H1 (cell line): ENCODE data around the gene OR1K1. TPM values are rescaled to one million over a fixed set of nuclear protein-coding genes. Genes with fewer than 3 reads are reported as not detected.

Source experiments
- CTCF ChIA-PET: fragments of 300-600 bp; sonication (Branson Sonifier 250); formaldehyde crosslinking; loops from one replicate; lab custom pipeline; 2021; ENCODE audit not compliant: partially characterized antibody; lab: Charles Lee
- POLR2A ChIA-PET: fragments of 300-600 bp; sonication (Branson Sonifier 250); formaldehyde crosslinking; loops from one replicate; lab custom pipeline; 2021; ENCODE audit warnings: inconsistent platforms; ENCODE audit not compliant: partially characterized antibody; lab: Charles Lee
- DNase-seq, 2 experiments: peaks; one replicate each; pipeline versions ENCODE4 v3.0.0 to v3.0.0-alpha.2; 2010 to 2022; ENCODE audit warnings: low spot score in 2 of 2, low read depth in 1 of 2, mixed read lengths in 1 of 2
- FAIRE-seq: peaks from 2 replicates; lab custom pipeline; 2011; peaks lifted over from hg19 to GRCh38; lab: Jason Lieb, UNC
- H2AFZ ChIP-seq: 2 replicates; pipeline ENCODE4 v1.8.1; 2012; ENCODE audit warnings: low read length, inconsistent platforms
- H2AK5ac ChIP-seq: 2 replicates; pipeline ENCODE4 v1.6.1; 2013; ENCODE audit warnings: low read depth, low read length
- H2BK120ac ChIP-seq: replicated peaks from 2 replicates; pipeline ENCODE3; 2013; ENCODE audit warnings: low read depth, low read length, inconsistent platforms
- H2BK12ac ChIP-seq: 2 replicates; pipeline ENCODE4 v1.6.1; 2013; ENCODE audit warnings: low read depth, low read length
- H2BK15ac ChIP-seq: 2 replicates; pipeline ENCODE4 v1.6.1; 2013; ENCODE audit warnings: low read length
- H2BK20ac ChIP-seq: 2 replicates; pipeline ENCODE4 v1.6.1; 2013; ENCODE audit warnings: low read length
- H2BK5ac ChIP-seq: 2 replicates; pipeline ENCODE4 v1.6.1; 2013; ENCODE audit warnings: low read depth, low read length
- H3K14ac ChIP-seq: 2 replicates; pipeline ENCODE4 v1.6.1; 2013; ENCODE audit warnings: inconsistent platforms; ENCODE audit not compliant: insufficient read length
- H3K18ac ChIP-seq: 2 replicates; pipeline ENCODE4 v1.6.1; 2013; ENCODE audit warnings: low read length; ENCODE audit errors: extremely low read depth
- H3K23ac ChIP-seq: 2 replicates; pipeline ENCODE4 v1.6.1; 2013; ENCODE audit warnings: inconsistent platforms; ENCODE audit not compliant: insufficient read length
- H3K23me2 ChIP-seq: 2 replicates; pipeline ENCODE4 v1.6.1; 2013; ENCODE audit warnings: low read depth, low read length
- H3K27ac ChIP-seq: 2 replicates; pipeline ENCODE4 v1.6.1; 2011; ENCODE audit warnings: low read depth, low read length, inconsistent platforms
- H3K27me3 ChIP-seq, 4 experiments: replicated peaks in 1 of 4; 1 replicate in 1 of 4; 2 replicates in 3 of 4; pipeline versions ENCODE4 v1.6.1 to v1.8.1; 2011 to 2013; ENCODE audit warnings: low read length in 3 of 4, mild to moderate bottlenecking in 3 of 4, inconsistent platforms in 2 of 4, mixed read lengths in 2 of 4, moderate library complexity in 1 of 4; ENCODE audit not compliant: control insufficient read depth in 3 of 4, insufficient read depth in 3 of 4; ENCODE audit errors: extremely low read depth in 1 of 4
- H3K36me3 ChIP-seq, 4 experiments: 2 replicates each; pipeline versions ENCODE4 v1.6.1 to v1.8.1; 2011 to 2013; ENCODE audit warnings: mild to moderate bottlenecking in 4 of 4, low read length in 3 of 4, moderate library complexity in 2 of 4, control low read depth in 1 of 4, inconsistent platforms in 1 of 4; ENCODE audit not compliant: insufficient read depth in 4 of 4, control insufficient read depth in 2 of 4
- H3K4ac ChIP-seq: replicated peaks from 2 replicates; pipeline ENCODE3; 2013; ENCODE audit warnings: low read length, low read depth, mixed read lengths, inconsistent platforms; ENCODE audit not compliant: insufficient read length
- H3K4me1 ChIP-seq, 4 experiments: replicated peaks in 1 of 4; 1 replicate in 1 of 4; 2 replicates in 3 of 4; pipeline versions ENCODE4 v1.6.1 to v1.8.1; 2011 to 2013; ENCODE audit warnings: low read length in 3 of 4, inconsistent platforms in 2 of 4, mixed read lengths in 1 of 4; ENCODE audit not compliant: insufficient read depth in 4 of 4, control insufficient read depth in 3 of 4
- H3K4me2 ChIP-seq, 2 experiments: 2 replicates each; pipeline versions ENCODE4 v1.6.1 to v1.8.1; 2011 to 2013; ENCODE audit warnings: low read depth in 2 of 2, low read length in 2 of 2, control low read depth in 1 of 2, inconsistent platforms in 1 of 2, mild to moderate bottlenecking in 1 of 2; ENCODE audit not compliant: insufficient read depth in 1 of 2
- H3K4me3 ChIP-seq, 4 experiments: fragments of 200-600, 300-600 bp in 1 of 4; sonication (generic), shearing (Covaris generic), sonication (Bioruptor Twin) in 1 of 4; 2 replicates each; pipeline versions ENCODE4 v1.5.1 to v1.8.1; 2011 to 2016; ENCODE audit warnings: low read length in 4 of 4, low read depth in 3 of 4, control low read depth in 2 of 4, inconsistent platforms in 2 of 4, mild to moderate bottlenecking in 2 of 4, mixed read lengths in 1 of 4, moderate library complexity in 1 of 4; ENCODE audit not compliant: insufficient read depth in 2 of 4; ENCODE audit errors: extremely low read depth in 1 of 4
- H3K56ac ChIP-seq: replicated peaks from 2 replicates; pipeline ENCODE3; 2013; ENCODE audit warnings: low read depth, mild to moderate bottlenecking, mixed read lengths, low read length, inconsistent platforms; ENCODE audit not compliant: insufficient read length
- H3K79me1 ChIP-seq: 2 replicates; pipeline ENCODE4 v1.6.1; 2013; ENCODE audit warnings: low read depth, low read length, control low read depth
- H3K79me2 ChIP-seq, 2 experiments: 2 replicates each; pipeline versions ENCODE4 v1.6.1 to v1.8.1; 2012 to 2013; ENCODE audit warnings: low read length in 2 of 2, mild to moderate bottlenecking in 2 of 2, inconsistent platforms in 1 of 2; ENCODE audit not compliant: insufficient read depth in 2 of 2, control insufficient read depth in 1 of 2
- H3K9ac ChIP-seq, 4 experiments: replicated peaks in 1 of 4; 1 replicate in 1 of 4; 2 replicates in 3 of 4; pipeline versions ENCODE4 v1.6.1 to v1.8.1; 2011 to 2013; ENCODE audit warnings: low read depth in 3 of 4, low read length in 3 of 4, control low read depth in 2 of 4, mild to moderate bottlenecking in 2 of 4, moderate library complexity in 2 of 4, inconsistent platforms in 1 of 4; ENCODE audit errors: extremely low read depth in 1 of 4
- H3K9me3 ChIP-seq, 2 experiments: 2 replicates each; pipeline versions ENCODE4 v1.6.1 to v1.8.1; 2012 to 2013; ENCODE audit warnings: mild to moderate bottlenecking in 2 of 2, moderate library complexity in 2 of 2, control low read depth in 1 of 2, inconsistent platforms in 1 of 2, low read depth in 1 of 2, low read length in 1 of 2, mixed read lengths in 1 of 2; ENCODE audit not compliant: insufficient read depth in 2 of 2
- H4K20me1 ChIP-seq, 2 experiments: replicated peaks in 1 of 2; 2 replicates each; pipeline versions ENCODE3 to v1.8.1; 2011 to 2013; ENCODE audit warnings: inconsistent platforms in 2 of 2, low read length in 2 of 2, mild to moderate bottlenecking in 1 of 2; ENCODE audit not compliant: insufficient read depth in 2 of 2, control insufficient read depth in 1 of 2
- H4K5ac ChIP-seq: 2 replicates; pipeline ENCODE4 v1.6.1; 2013; ENCODE audit warnings: low read length, low read depth, mixed read lengths, inconsistent platforms; ENCODE audit not compliant: insufficient read length
- H4K8ac ChIP-seq: 2 replicates; pipeline ENCODE4 v1.8.0; 2013; ENCODE audit warnings: mild to moderate bottlenecking, moderate library complexity, low read length, inconsistent platforms; ENCODE audit not compliant: insufficient read depth; ENCODE audit errors: extremely low read depth
- H4K91ac ChIP-seq: replicated peaks from 2 replicates; pipeline ENCODE3; 2013; ENCODE audit warnings: low read length, mixed read lengths, inconsistent platforms; ENCODE audit not compliant: insufficient read length
- KDM1A ChIP-seq: fragments of 200-600, 300-600 bp; sonication (generic); IDR thresholded peaks from 2 replicates; pipeline ENCODE4 v1.7.1; 2016; ENCODE audit warnings: mild to moderate bottlenecking, low read length, borderline replicate concordance
- WGBS, 2 experiments: shearing (Covaris generic) in 1 of 2; methylation state at CpG; one replicate each; pipeline versions ENCODE4 v1.1.6 to v1.1.7; 2013 to 2015; ENCODE audit warnings: low lambda C conversion rate in 2 of 2, mixed read lengths in 2 of 2, inconsistent platforms in 1 of 2, low coverage in 1 of 2, missing lambda C conversion rate in 1 of 2; ENCODE audit not compliant: insufficient replicate concordance in 2 of 2, insufficient coverage in 1 of 2, insufficient read length in 1 of 2; ENCODE audit errors: extremely low coverage in 1 of 2, missing lambda C conversion rate in 1 of 2; 5-methylcytosine and 5-hydroxymethylcytosine counted together
- polyA plus RNA-seq, 7 experiments: library from polyadenylated mRNA; depleted of rRNA in 3 of 7; stranded (reverse) in 5 of 7; unstranded in 2 of 7; fragments of >200 nt in 5 of 7; fragments of 200-250 nt in 2 of 7; gene quantifications; 1 replicate in 5 of 7; 2 replicates in 1 of 7; 4 replicates in 1 of 7; pipeline versions ENCODE4 v1.2.1 to v1.2.3, GENCODE V29; 2011 to 2013; ENCODE audit warnings: missing spikeins in 2 of 7, mixed read lengths in 2 of 7
- total RNA-seq: library from RNA; stranded (reverse); fragmentation: NEBNext Ultra II Directional; extraction: Animal tissue kit (Norgen Biotek cat#: 25700); gene quantifications from 2 replicates; pipeline ENCODE4 v1.2.1, GENCODE V29; 2021

OR1K1 gene
- total and polyA plus RNA-seq, 2 of the 8 experiments (the other 6 are each of a cell fraction or from before 2014, with no cell fraction given) = not detected

- no peak overlapping the region for H4K91ac ChIP-seq
- ChIA-PET CTCF (no interaction called here), POLR2A (no interaction called here)
- H4K20me1 ChIP-seq = no peaks in the 10 kb centered on the region
- no peaks in the 10 kb centered on the region for H3K79me1 ChIP-seq
- H3K56ac ChIP-seq = no peak overlapping the region
- H2AK5ac ChIP-seq = no peak overlapping the region
- H3K4me3 ChIP-seq = no peak overlapping the region
- H3K9me3 ChIP-seq = peaks cover 34 to 60% of the 10 kb centered on the region in 2 experiments
- no peaks in the 10 kb centered on the region for H3K27me3 ChIP-seq
- no peak overlapping the region for H3K23ac ChIP-seq
- no peak overlapping the region for H2BK5ac ChIP-seq
- H2BK15ac ChIP-seq = no peak overlapping the region
- no peak overlapping the region for H4K8ac ChIP-seq
- no peak overlapping the region for H3K27ac ChIP-seq
- WGBS, 2 experiments = 31 to 100% methylated on average over 1 to 2 of the region's 2 CpGs
- no peak overlapping the region for H4K5ac ChIP-seq
- H2AFZ ChIP-seq = no peak overlapping the region
- FAIRE-seq (no peak), DNase-seq (no peak)
- no peak overlapping the region for H3K4ac ChIP-seq
- no peaks in the 10 kb centered on the region for H3K79me2 ChIP-seq
- H2BK120ac ChIP-seq = no peak overlapping the region
- no peak overlapping the region for H2BK12ac ChIP-seq
- H3K23me2 ChIP-seq = no peaks in the 10 kb centered on the region
- H3K4me2 ChIP-seq = no peak overlapping the region
- no peak overlapping the region for H3K9ac ChIP-seq
- no peak overlapping the region for H3K14ac ChIP-seq
- no peak overlapping the region for H2BK20ac ChIP-seq
- H3K36me3 ChIP-seq = no peaks in the 10 kb centered on the region
- no peaks in the 10 kb centered on the region for H3K4me1 ChIP-seq
- H3K18ac ChIP-seq = no peak overlapping the region
- TF ChIP-seq KDM1A = no peak
Measured at GRCh38 chr9:122754825-122755224, 45.1 kb upstream of the OR1K1 start.
